Adrenal gland (tissue), 5 donors: Measurements from ENCODE around the gene EPHA10.

Experiments
- POLR2A ChIP-seq, 2 donors: fragments of 450-650 bp; IDR thresholded peaks; one replicate each; pipeline ENCODE4 v1.6.1; 2017; ENCODE audit warnings: antibody characterized with exemption in 2 of 2, mild to moderate bottlenecking in 2 of 2, moderate library complexity in 1 of 2
- TF ChIP-seq, protein P1 (sequence below), 6 experiments: fragments of 450-650 bp in 4 of 6; fragments of 200-600 bp in 2 of 6; sonication (generic) in 1 of 6; IDR thresholded peaks; 1 replicate in 5 of 6; 2 replicates in 1 of 6; pipeline versions ENCODE4 v1.5.1 to v1.8.0; 2016 to 2021; ENCODE audit warnings: antibody characterized with exemption in 6 of 6, mild to moderate bottlenecking in 2 of 6, moderate library complexity in 1 of 6
- donor health status: DM: no; HTN: no; CAD: no.

- TF ChIP-seq, protein P1, sequence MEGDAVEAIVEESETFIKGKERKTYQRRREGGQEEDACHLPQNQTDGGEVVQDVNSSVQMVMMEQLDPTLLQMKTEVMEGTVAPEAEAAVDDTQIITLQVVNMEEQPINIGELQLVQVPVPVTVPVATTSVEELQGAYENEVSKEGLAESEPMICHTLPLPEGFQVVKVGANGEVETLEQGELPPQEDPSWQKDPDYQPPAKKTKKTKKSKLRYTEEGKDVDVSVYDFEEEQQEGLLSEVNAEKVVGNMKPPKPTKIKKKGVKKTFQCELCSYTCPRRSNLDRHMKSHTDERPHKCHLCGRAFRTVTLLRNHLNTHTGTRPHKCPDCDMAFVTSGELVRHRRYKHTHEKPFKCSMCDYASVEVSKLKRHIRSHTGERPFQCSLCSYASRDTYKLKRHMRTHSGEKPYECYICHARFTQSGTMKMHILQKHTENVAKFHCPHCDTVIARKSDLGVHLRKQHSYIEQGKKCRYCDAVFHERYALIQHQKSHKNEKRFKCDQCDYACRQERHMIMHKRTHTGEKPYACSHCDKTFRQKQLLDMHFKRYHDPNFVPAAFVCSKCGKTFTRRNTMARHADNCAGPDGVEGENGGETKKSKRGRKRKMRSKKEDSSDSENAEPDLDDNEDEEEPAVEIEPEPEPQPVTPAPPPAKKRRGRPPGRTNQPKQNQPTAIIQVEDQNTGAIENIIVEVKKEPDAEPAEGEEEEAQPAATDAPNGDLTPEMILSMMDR (IDR thresholded peaks at IDR 0.05), result no peak
- TF ChIP-seq POLR2A (IDR thresholded peaks at IDR 0.05), result no peak
Observed at GRCh38 chr1:37748565-37748964, 16.4 kb downstream of the EPHA10 start.
